SKM-1 treated with dmso at 0.1 percent for 144 hours (cell line): ENCODE data around the gene TUBA1B.
A peak's percentile ranks its signal among the peaks of the same experiment; 100 is the strongest.

Experiments used
- DNase-seq: peaks from one replicate; lab custom pipeline; 2025; ENCODE audit not compliant: unreplicated experiment; lab: John Stamatoyannopoulos, UW

Gene TUBA1B

GRCh38 chr12:49091056-49091835 is 39.9 kb downstream of the TUBA1B start:
- DNase-seq = no peak

GRCh38 chr12:49089821-49090773 is 41.1 kb downstream of the TUBA1B start:
- DNase-seq = no peak

DNA sequence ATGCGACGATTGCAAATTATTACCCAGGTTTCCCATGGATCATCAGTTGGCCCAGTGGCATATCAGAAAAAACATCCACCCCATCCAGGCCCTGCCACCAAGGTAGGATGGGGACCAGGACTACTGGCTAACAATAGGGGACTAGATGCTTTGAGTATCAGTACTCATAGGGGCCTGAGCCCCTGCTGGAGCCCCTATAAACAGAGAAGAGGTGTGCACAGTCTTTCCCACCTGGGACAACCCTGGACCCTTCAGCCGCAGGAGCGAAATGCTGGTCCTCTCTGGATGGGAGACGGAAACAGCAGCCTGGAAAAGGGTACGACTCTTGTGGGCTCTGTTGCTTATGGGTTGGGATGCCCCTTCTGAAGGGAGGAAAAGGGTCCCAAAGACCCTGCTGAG is 42.3 kb downstream of the TUBA1B start:
- DNase-seq = no peak

GRCh38 chr12:49088150-49088931 is 42.9 kb downstream of the TUBA1B start:
- peak; percentile 41 for DNase-seq

GRCh38 chr12:49086116-49086515 is 45.1 kb downstream of the TUBA1B start:
- no peak for DNase-seq

DNA sequence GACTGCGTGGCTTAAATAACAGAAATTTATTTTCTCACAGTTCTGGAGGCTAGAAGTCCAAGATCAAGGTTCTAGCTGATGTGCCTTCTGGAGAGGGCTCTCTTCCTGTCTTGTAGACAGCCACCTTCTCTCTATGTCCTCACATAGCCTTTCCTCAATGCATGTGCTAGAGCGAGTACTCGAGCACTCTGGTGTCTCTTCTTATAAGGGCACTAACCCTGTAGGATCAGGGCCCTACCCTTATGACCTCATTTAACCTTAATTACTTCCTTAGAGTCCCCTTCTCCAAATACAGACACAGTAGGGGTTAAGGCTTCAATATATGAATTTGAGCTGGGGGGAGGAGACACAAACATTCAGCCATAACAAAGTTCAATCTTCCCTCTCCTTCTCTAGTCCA is 46.8 kb downstream of the TUBA1B start:
- DNase-seq = no peak

GRCh38 chr12:49079793-49080192 is 51.4 kb downstream of the TUBA1B start:
- no peak for DNase-seq
